ENCODE measurements around the gene HERC2. TPM values are rescaled to one million over a fixed set of nuclear protein-coding genes. Genes with fewer than 3 reads are reported as not detected.
A peak's percentile ranks its signal among the peaks of the same experiment; 100 is the strongest.
"Not testable (repeated sequence)": the region's sequence is repeated elsewhere in the genome, so short reads cannot be mapped to it uniquely, and the experiment has no call there.

HERC2 gene
- total RNA-seq, 2 donors from 2014 or later: 36.7 to 42.9 TPM

GRCh38 chr15:28145419-28145818, 176.6 kb downstream of the HERC2 start:
- not testable (repeated sequence) for DNase-seq; H3K4me1 Mint-ChIP-seq (ENCODE audit: low read depth); H3K27me3 Mint-ChIP-seq (ENCODE audit: low read depth); H3K4me3 Mint-ChIP-seq; H3K27ac Mint-ChIP-seq; ATAC-seq (replicated peaks in 1 of 2)
- H3K9me3 Mint-ChIP-seq: peaks cover 5 to 13% of the 10 kb centered on the region in 2 donors
- H3K36me3 Mint-ChIP-seq (ENCODE audit: insufficient read depth in 2 of 2): peaks cover 9 to 20% of the 10 kb centered on the region in 2 donors

- ATAC-seq (replicated peaks in 1 of 2) (no peak), DNase-seq (no peak)
- H3K4me1 Mint-ChIP-seq (ENCODE audit: low read depth): peaks cover 16% of the 10 kb centered on the region
- no peak overlapping the region for H3K27ac Mint-ChIP-seq
- H3K36me3 Mint-ChIP-seq (ENCODE audit: insufficient read depth in 2 of 2): peaks cover 3 to 11% of the 10 kb centered on the region in 2 donors
- H3K27me3 Mint-ChIP-seq (ENCODE audit: low read depth): no peaks in the 10 kb centered on the region
- H3K4me3 Mint-ChIP-seq: no peak overlapping the region
- H3K9me3 Mint-ChIP-seq: no peaks in the 10 kb centered on the region
These were observed 181.9 kb downstream of the HERC2 start for GRCh38 chr15:28140062-28140461.

GRCh38 chr15:28137408-28138039, 184.5 kb downstream of the HERC2 start:
- ATAC-seq (replicated peaks in 1 of 2): peak; percentile 20 to 79
- not testable (repeated sequence) for H3K9me3 Mint-ChIP-seq; H3K27me3 Mint-ChIP-seq (ENCODE audit: low read depth); DNase-seq
- Mint-ChIP-seq H3K27ac (peak overlapping the region; percentile 14), H3K36me3 (ENCODE audit: insufficient read depth in 2 of 2) (peaks cover 5 to 11% of the 10 kb centered on the region in 2 donors), H3K4me3 (peak overlapping the region in 1 of 2 donors; percentile 43), H3K4me1 (ENCODE audit: low read depth) (peaks cover 16% of the 10 kb centered on the region)

- Mint-ChIP-seq H3K4me3 (peak overlapping the region in 1 of 2 donors; percentile 75), H3K27ac (peak overlapping the region; percentile 95), H3K36me3 (ENCODE audit: insufficient read depth in 2 of 2) (peaks cover 5 to 11% of the 10 kb centered on the region in 2 donors)
These were observed 185.6 kb downstream of the HERC2 start for GRCh38 chr15:28136236-28136904.

GRCh38 chr15:28133281-28133680, 188.7 kb downstream of the HERC2 start:
- Mint-ChIP-seq H3K36me3 (ENCODE audit: insufficient read depth in 2 of 2) (peaks cover 3 to 6% of the 10 kb centered on the region in 2 donors), H3K9me3 (no peaks in the 10 kb centered on the region), H3K27me3 (ENCODE audit: low read depth) (no peaks in the 10 kb centered on the region), H3K4me3 (no peak overlapping the region), H3K4me1 (ENCODE audit: low read depth) (peaks cover 16% of the 10 kb centered on the region), H3K27ac (peak overlapping the region; percentile 46)
- ATAC-seq (replicated peaks in 1 of 2) (no peak), DNase-seq (no peak)

More at GRCh38 chr15:28136236-28136904, 185.6 kb downstream of the HERC2 start:
- ATAC-seq (replicated peaks in 1 of 2) (peak; percentile 47 to 78), DNase-seq (peak in 1 of 2 donors; percentile 24)
- H3K4me1 Mint-ChIP-seq (ENCODE audit: low read depth): peaks cover 16% of the 10 kb centered on the region
- not testable (repeated sequence) for H3K9me3 Mint-ChIP-seq; H3K27me3 Mint-ChIP-seq (ENCODE audit: low read depth)

- Mint-ChIP-seq H3K36me3 (ENCODE audit: insufficient read depth in 2 of 2) (peaks cover 3 to 8% of the 10 kb centered on the region in 2 donors), H3K27ac (peak overlapping the region; percentile 46), H3K27me3 (ENCODE audit: low read depth) (no peaks in the 10 kb centered on the region), H3K9me3 (no peaks in the 10 kb centered on the region), H3K4me1 (ENCODE audit: low read depth) (peaks cover 13% of the 10 kb centered on the region), H3K4me3 (no peak overlapping the region)
- no peak for ATAC-seq (replicated peaks in 1 of 2)
- DNase-seq: no peak
These were observed 189.3 kb downstream of the HERC2 start for GRCh38 chr15:28132524-28133275.

GRCh38 chr15:28131946-28132345, 190.0 kb downstream of the HERC2 start:
- no peak for DNase-seq
- Mint-ChIP-seq H3K4me1 (ENCODE audit: low read depth) (peaks cover 6% of the 10 kb centered on the region), H3K27ac (no peak overlapping the region), H3K4me3 (no peak overlapping the region), H3K36me3 (ENCODE audit: insufficient read depth in 2 of 2) (peaks cover 3 to 8% of the 10 kb centered on the region in 2 donors), H3K27me3 (ENCODE audit: low read depth) (no peaks in the 10 kb centered on the region), H3K9me3 (no peaks in the 10 kb centered on the region)
- ATAC-seq (replicated peaks in 1 of 2): no peak

GRCh38 chr15:28131400-28131799, 190.6 kb downstream of the HERC2 start:
- Mint-ChIP-seq H3K27ac (no peak overlapping the region), H3K36me3 (ENCODE audit: insufficient read depth in 2 of 2) (peaks cover 3 to 8% of the 10 kb centered on the region in 2 donors), H3K9me3 (no peaks in the 10 kb centered on the region), H3K4me3 (no peak overlapping the region), H3K4me1 (ENCODE audit: low read depth) (peaks cover under 1% of the 10 kb centered on the region), H3K27me3 (ENCODE audit: low read depth) (no peaks in the 10 kb centered on the region)
- no peak for DNase-seq
- no peak for ATAC-seq (replicated peaks in 1 of 2)

- Mint-ChIP-seq H3K27ac (no peak overlapping the region), H3K36me3 (ENCODE audit: insufficient read depth in 2 of 2) (peaks cover 3 to 8% of the 10 kb centered on the region in 2 donors)
These were observed 191.3 kb downstream of the HERC2 start for GRCh38 chr15:28130651-28131050.

GRCh38 chr15:28129231-28129848, 192.6 kb downstream of the HERC2 start:
- H3K9me3 Mint-ChIP-seq: no peaks in the 10 kb centered on the region
- peaks cover 2 to 4% of the 10 kb centered on the region in 2 donors for H3K36me3 Mint-ChIP-seq (ENCODE audit: insufficient read depth in 2 of 2)
- no peaks in the 10 kb centered on the region for H3K4me1 Mint-ChIP-seq (ENCODE audit: low read depth)
- no peaks in the 10 kb centered on the region for H3K27me3 Mint-ChIP-seq (ENCODE audit: low read depth)
- no peak overlapping the region for H3K4me3 Mint-ChIP-seq
- DNase-seq: no peak
- peak overlapping the region; percentile 3 for H3K27ac Mint-ChIP-seq
- ATAC-seq (replicated peaks in 1 of 2): no peak

More at GRCh38 chr15:28130651-28131050, 191.3 kb downstream of the HERC2 start:
- ATAC-seq (replicated peaks in 1 of 2) (no peak), DNase-seq (no peak)
- Mint-ChIP-seq H3K9me3 (no peaks in the 10 kb centered on the region), H3K4me1 (ENCODE audit: low read depth) (no peaks in the 10 kb centered on the region), H3K4me3 (no peak overlapping the region), H3K27me3 (ENCODE audit: low read depth) (no peaks in the 10 kb centered on the region)

GRCh38 chr15:28128031-28128430, 193.9 kb downstream of the HERC2 start:
- H3K4me3 Mint-ChIP-seq: no peak overlapping the region
- ATAC-seq (replicated peaks in 1 of 2) (no peak), DNase-seq (no peak)
- H3K9me3 Mint-ChIP-seq: no peaks in the 10 kb centered on the region
- no peaks in the 10 kb centered on the region for H3K4me1 Mint-ChIP-seq (ENCODE audit: low read depth)
- peaks cover 1 to 7% of the 10 kb centered on the region in 2 donors for H3K36me3 Mint-ChIP-seq (ENCODE audit: insufficient read depth in 2 of 2)
- H3K27ac Mint-ChIP-seq: no peak overlapping the region
- H3K27me3 Mint-ChIP-seq (ENCODE audit: low read depth): no peaks in the 10 kb centered on the region

GRCh38 chr15:28127036-28127435, 194.9 kb downstream of the HERC2 start:
- no peaks in the 10 kb centered on the region for H3K9me3 Mint-ChIP-seq
- no peak overlapping the region for H3K27ac Mint-ChIP-seq
- peaks cover 0 to 7% of the 10 kb centered on the region in 2 donors for H3K36me3 Mint-ChIP-seq (ENCODE audit: insufficient read depth in 2 of 2)

More at GRCh38 chr15:28127036-28127435, 194.9 kb downstream of the HERC2 start:
- Mint-ChIP-seq H3K4me3 (no peak overlapping the region), H3K27me3 (ENCODE audit: low read depth) (no peaks in the 10 kb centered on the region), H3K4me1 (ENCODE audit: low read depth) (no peaks in the 10 kb centered on the region)
- ATAC-seq (replicated peaks in 1 of 2) (no peak), DNase-seq (no peak)

All from activated T-cell treated with anti-CD3 and anti-CD28 coated beads, Interleukin-2, amount 50 U/mL, for 72 hours (primary cell).